ENCODE results near the gene DSG3. TPM values are rescaled to one million over a fixed set of nuclear protein-coding genes. Genes with fewer than 3 reads are reported as not detected.

The DSG3 gene
- total RNA-seq, 1 experiment from 2014 or later, result 0.05 TPM

- Histone ChIP-seq H3K79me2 (ENCODE audit: insufficient read depth, low read length) (peaks cover 91% of the 10 kb centered on the region), H3K27ac (ENCODE audit: low read depth, low read length) (peak overlapping the region; percentile 6; the same call in 1 of the 2 replicates), H3K27me3 (ENCODE audit: insufficient read depth, low read length) (no peaks in the 10 kb centered on the region), H3K4me2 (ENCODE audit: low read length) (peak overlapping the region; percentile 77), H3K4me1 (ENCODE audit: control insufficient read depth in 1 of 2, insufficient read depth in 2 of 2, low read length in 2 of 2) (peaks cover 57 to 63% of the 10 kb centered on the region in 2 experiments), H3K9me2 (ENCODE audit: insufficient read depth) (no peaks in the 10 kb centered on the region), H3K36me3 (ENCODE audit: control insufficient read depth in 1 of 2, insufficient read depth in 2 of 2, low read length in 2 of 2) (0 out of 4 replicates have a peak, but pooled peaks cover 0 to 3% of the 10 kb centered on the region in 2 experiments), H3K9me3 (ENCODE audit: control insufficient read depth in 1 of 2, insufficient read depth in 1 of 2, low read depth in 1 of 2, low read length in 2 of 2) (no peaks in the 10 kb centered on the region), H3K9ac (ENCODE audit: low read length) (peak overlapping the region; percentile 13; the same call in 1 of the 2 replicates), H3K4me3 (replicated peaks in 1 of 2; ENCODE audit: low read depth in 1 of 2, low read length in 2 of 2) (no peak overlapping the region), H4K20me1 (ENCODE audit: insufficient read depth) (no peaks in the 10 kb centered on the region; the same call in 1 of the 2 replicates), H2AFZ (ENCODE audit: low read depth, low read length, poor library complexity, severe bottlenecking) (no peak overlapping the region)
- DNase-seq (ENCODE audit: low read depth, low spot score) (no peak), ATAC-seq (no peak)
- POLR2A ChIA-PET, result no interaction called here
- intact Hi-C loops (cut with micrococcal nuclease), result loop anchor here (5.0 kb wide), 2 partner anchors 408 to 513 kb away; partner anchors contain the start of gene DSC2
- BruUV-seq (replicated peaks), result no TSS peak
- TF ChIP-seq FOSL1 (IDR thresholded peaks at IDR 0.05; ENCODE audit: low read depth), result peak; percentile 48
- TF ChIP-seq JUND (IDR thresholded peaks at IDR 0.05), result peak; percentile 46
- TF ChIP-seq SIN3A (IDR thresholded peaks at IDR 0.05; ENCODE audit: low read depth), result peak; percentile 50; the same call in 1 of the 2 replicates
- no peak for TF ChIP-seq POLR2AphosphoS5 (IDR thresholded peaks at IDR 0.05; ENCODE audit: low read depth, low read length)
- RAD21 ChIA-PET (ENCODE audit: low non-redundant PET in 1 of 2, low total read pairs in 2 of 2, uncharacterized antibody in 2 of 2, unreplicated experiment in 2 of 2), result no interaction called here
- CTCF ChIA-PET, result interaction anchor here (0.9 to 1.0 kb wide), 2 partner anchors 20 to 86 kb away, joined by 3 read pairs; no protein-coding TSS in a partner anchor
Measured at GRCh38 chr18:31510319-31510718, 62.8 kb downstream of the DSG3 start.

- Histone ChIP-seq H3K9me2 (ENCODE audit: insufficient read depth) (no peaks in the 10 kb centered on the region), H3K9ac (ENCODE audit: low read length) (peak overlapping the region; percentile 49), H3K27me3 (ENCODE audit: insufficient read depth, low read length) (no peaks in the 10 kb centered on the region), H3K36me3 (ENCODE audit: control insufficient read depth in 1 of 2, insufficient read depth in 2 of 2, low read length in 2 of 2) (0 out of 4 replicates have a peak, but pooled peaks cover 0 to 3% of the 10 kb centered on the region in 2 experiments), H3K79me2 (ENCODE audit: insufficient read depth, low read length) (peaks cover 92% of the 10 kb centered on the region), H3K27ac (ENCODE audit: low read depth, low read length) (peak overlapping the region; percentile 6; the same call in 1 of the 2 replicates), H3K4me3 (replicated peaks in 1 of 2; ENCODE audit: low read depth in 1 of 2, low read length in 2 of 2) (no peak overlapping the region), H3K9me3 (ENCODE audit: control insufficient read depth in 1 of 2, insufficient read depth in 1 of 2, low read depth in 1 of 2, low read length in 2 of 2) (no peaks in the 10 kb centered on the region), H2AFZ (ENCODE audit: low read depth, low read length, poor library complexity, severe bottlenecking) (no peak overlapping the region), H4K20me1 (ENCODE audit: insufficient read depth) (no peaks in the 10 kb centered on the region; the same call in 1 of the 2 replicates), H3K4me2 (ENCODE audit: low read length) (peak overlapping the region; percentile 77), H3K4me1 (ENCODE audit: control insufficient read depth in 1 of 2, insufficient read depth in 2 of 2, low read length in 2 of 2) (peaks cover 57 to 60% of the 10 kb centered on the region in 2 experiments)
- DNase-seq (ENCODE audit: low read depth, low spot score) (no peak), ATAC-seq (no peak)
- BruUV-seq (replicated peaks), result no TSS peak
- intact Hi-C loops (cut with micrococcal nuclease), result loop anchor here (5.0 kb wide), 2 partner anchors 409 to 514 kb away; partner anchors contain the start of gene DSC2
- CTCF ChIA-PET, result interaction anchor here (0.9 to 1.0 kb wide), 2 partner anchors 21 to 86 kb away, joined by 3 read pairs; no protein-coding TSS in a partner anchor
- RAD21 ChIA-PET (ENCODE audit: low non-redundant PET in 1 of 2, low total read pairs in 2 of 2, uncharacterized antibody in 2 of 2, unreplicated experiment in 2 of 2), result no interaction called here
- POLR2A ChIA-PET, result no interaction called here
- no peak for TF ChIP-seq SIN3A (IDR thresholded peaks at IDR 0.05; ENCODE audit: low read depth)
- TF ChIP-seq SRF (IDR thresholded peaks at IDR 0.05; ENCODE audit: low read depth), result no peak
- 0 out of 2 replicates have a peak, but pooled peaks have one; percentile 2 for TF ChIP-seq SP1 (IDR thresholded peaks at IDR 0.05; ENCODE audit: low read depth)
- TF ChIP-seq EGR1 (IDR thresholded peaks at IDR 0.05; ENCODE audit: low read depth), result no peak
- no peak for TF ChIP-seq EZH2 (IDR thresholded peaks at IDR 0.05)
- no peak for TF ChIP-seq REST (IDR thresholded peaks at IDR 0.05; ENCODE audit: low read depth)
- no peak for TF ChIP-seq ZBTB33 (IDR thresholded peaks at IDR 0.05; ENCODE audit: extremely low read depth, insufficient replicate concordance, low read length)
- TF ChIP-seq JUND (IDR thresholded peaks at IDR 0.05), result no peak
- TF ChIP-seq YY1 (IDR thresholded peaks at IDR 0.05; ENCODE audit: extremely low read depth, insufficient replicate concordance, low read depth, low read length), result no peak
Measured at GRCh38 chr18:31511098-31511497, 63.6 kb downstream of the DSG3 start.
